LHCN-M2 (cell line): ENCODE data around the gene LRMDA. TPM values are rescaled to one million over a fixed set of nuclear protein-coding genes. Genes with fewer than 3 reads are reported as not detected.

Source experiments
- DNase-seq: peaks from one replicate; pipeline ENCODE4 v3.0.0-alpha.2; 2012; ENCODE audit warnings: low read depth
- total RNA-seq: library from RNA; depleted of rRNA; stranded (reverse); fragments of >200 nt; gene quantifications from 2 replicates; pipeline ENCODE4 v1.2.3, GENCODE V29; 2014

LRMDA gene
- total RNA-seq, 1 experiment from 2014 or later, result not detected

- DNase-seq, result peak; percentile 86
Measured at GRCh38 chr10:76428551-76429367, 997.3 kb downstream of the LRMDA start.

GRCh38 chr10:76429368-76430060 is 998.1 kb downstream of the LRMDA start:
- peak; percentile 30 for DNase-seq

- DNase-seq, result peak; percentile 53
Measured at GRCh38 chr10:76430061-76430645, 998.7 kb downstream of the LRMDA start.

- DNase-seq, result peak; percentile 90
Measured at GRCh38 chr10:76432016-76433012, 1000.9 kb downstream of the LRMDA start.

GRCh38 chr10:76433161-76434005 is 1002.0 kb downstream of the LRMDA start:
- no peak for DNase-seq

GRCh38 chr10:76435157-76435556 is 1003.7 kb downstream of the LRMDA start:
- no peak for DNase-seq

GRCh38 chr10:76436401-76436811 is 1005.0 kb downstream of the LRMDA start:
- no peak for DNase-seq

- peak; percentile 35 for DNase-seq
Measured at GRCh38 chr10:76436981-76437380, 1005.6 kb downstream of the LRMDA start.

GRCh38 chr10:76440426-76440825 is 1009.0 kb downstream of the LRMDA start:
- no peak for DNase-seq

GRCh38 chr10:76442113-76442512 is 1010.7 kb downstream of the LRMDA start:
- no peak for DNase-seq

GRCh38 chr10:76444034-76444800 is 1012.8 kb downstream of the LRMDA start:
- DNase-seq, result no peak

GRCh38 chr10:76447578-76447977 is 1016.2 kb downstream of the LRMDA start:
- DNase-seq, result no peak

- DNase-seq, result no peak
Measured at GRCh38 chr10:76451911-76452310, 1020.5 kb downstream of the LRMDA start.

- no peak for DNase-seq
Measured at GRCh38 chr10:76453332-76453731, 1021.9 kb downstream of the LRMDA start.

GRCh38 chr10:76453997-76454396 is 1022.6 kb downstream of the LRMDA start:
- DNase-seq, result no peak

GRCh38 chr10:76454506-76455140 is 1023.2 kb downstream of the LRMDA start:
- no peak for DNase-seq

- peak; percentile 15 for DNase-seq
Measured at GRCh38 chr10:76456197-76456596, 1024.8 kb downstream of the LRMDA start.

- DNase-seq, result no peak
Measured at GRCh38 chr10:76459016-76459730, 1027.7 kb downstream of the LRMDA start.
